GM12892 (cell line): ENCODE results near the gene SLC26A3.

Experiments used
- POLR2A ChIP-seq: IDR thresholded peaks from 2 replicates; pipeline ENCODE4 v1.6.1; 2011; ENCODE audit warnings: low read depth, low read length, control low read depth
- POLR2AphosphoS5 ChIP-seq: IDR thresholded peaks from 2 replicates; pipeline ENCODE4 v1.6.1; 2011; ENCODE audit warnings: low read depth, low read length, control low read depth

GRCh38 chr7:107721286-107721685, 81.7 kb downstream of the SLC26A3 start:
- TF ChIP-seq POLR2A = no peak
- TF ChIP-seq POLR2AphosphoS5 = no peak
